ENCODE results near the gene FBXL7.

Gene FBXL7

GRCh38 chr5:15722305-15722704 lies 222.3 kb downstream of the FBXL7 start:
- DNase-seq: no peak

- DNase-seq: no peak
Observed at GRCh38 chr5:15727375-15727774, 227.4 kb downstream of the FBXL7 start.

- no peak for DNase-seq
Observed at GRCh38 chr5:15728811-15729210, 228.8 kb downstream of the FBXL7 start.

- DNase-seq: no peak
Observed at GRCh38 chr5:15731699-15732098, 231.7 kb downstream of the FBXL7 start.

GRCh38 chr5:15734058-15734457 lies 234.1 kb downstream of the FBXL7 start:
- no peak for DNase-seq

GRCh38 chr5:15737036-15737821 lies 237.2 kb downstream of the FBXL7 start:
- no peak for DNase-seq

- DNase-seq: no peak
Observed at GRCh38 chr5:15737871-15738664, 238.1 kb downstream of the FBXL7 start.

- DNase-seq: no peak
Observed at GRCh38 chr5:15740383-15740782, 240.4 kb downstream of the FBXL7 start.

- no peak for DNase-seq
Observed at GRCh38 chr5:15741591-15741990, 241.6 kb downstream of the FBXL7 start.

GRCh38 chr5:15746833-15747232 lies 246.9 kb downstream of the FBXL7 start:
- DNase-seq: no peak

- no peak for DNase-seq
Observed at GRCh38 chr5:15748266-15748665, 248.3 kb downstream of the FBXL7 start.

GRCh38 chr5:15752663-15753285 lies 252.8 kb downstream of the FBXL7 start:
- no peak for DNase-seq

- DNase-seq: no peak
Observed at GRCh38 chr5:15753752-15754151, 253.8 kb downstream of the FBXL7 start.

- no peak for DNase-seq
Observed at GRCh38 chr5:15757103-15757502, 257.1 kb downstream of the FBXL7 start.

GRCh38 chr5:15757619-15758018 lies 257.6 kb downstream of the FBXL7 start:
- no peak for DNase-seq

- DNase-seq: no peak
Observed at GRCh38 chr5:15762668-15763067, 262.7 kb downstream of the FBXL7 start.

GRCh38 chr5:15763754-15764153 lies 263.8 kb downstream of the FBXL7 start:
- DNase-seq: no peak

- no peak for DNase-seq
Observed at GRCh38 chr5:15768936-15769335, 269.0 kb downstream of the FBXL7 start.

- no peak for DNase-seq
Observed at GRCh38 chr5:15772131-15772530, 272.2 kb downstream of the FBXL7 start.

- no peak for DNase-seq
Observed at GRCh38 chr5:15774632-15775031, 274.7 kb downstream of the FBXL7 start.

GRCh38 chr5:15776346-15776745 lies 276.4 kb downstream of the FBXL7 start:
- no peak for DNase-seq

GRCh38 chr5:15783734-15784133 lies 283.8 kb downstream of the FBXL7 start:
- peak in 1 of 2 experiments; percentile 23 for DNase-seq

GRCh38 chr5:15785531-15785981 lies 285.6 kb downstream of the FBXL7 start:
- no peak for DNase-seq

- no peak for DNase-seq
Observed at GRCh38 chr5:15786326-15786725, 286.3 kb downstream of the FBXL7 start.
